LNCAP (cell line): Measurements from ENCODE around the gene MPP7.

ENCODE experiments used
- CTCF ChIP-seq: fragments of 450-650 bp; IDR thresholded peaks from 2 replicates; pipeline ENCODE4 v1.5.1; 2017; ENCODE audit warnings: mild to moderate bottlenecking

Gene MPP7

DNA sequence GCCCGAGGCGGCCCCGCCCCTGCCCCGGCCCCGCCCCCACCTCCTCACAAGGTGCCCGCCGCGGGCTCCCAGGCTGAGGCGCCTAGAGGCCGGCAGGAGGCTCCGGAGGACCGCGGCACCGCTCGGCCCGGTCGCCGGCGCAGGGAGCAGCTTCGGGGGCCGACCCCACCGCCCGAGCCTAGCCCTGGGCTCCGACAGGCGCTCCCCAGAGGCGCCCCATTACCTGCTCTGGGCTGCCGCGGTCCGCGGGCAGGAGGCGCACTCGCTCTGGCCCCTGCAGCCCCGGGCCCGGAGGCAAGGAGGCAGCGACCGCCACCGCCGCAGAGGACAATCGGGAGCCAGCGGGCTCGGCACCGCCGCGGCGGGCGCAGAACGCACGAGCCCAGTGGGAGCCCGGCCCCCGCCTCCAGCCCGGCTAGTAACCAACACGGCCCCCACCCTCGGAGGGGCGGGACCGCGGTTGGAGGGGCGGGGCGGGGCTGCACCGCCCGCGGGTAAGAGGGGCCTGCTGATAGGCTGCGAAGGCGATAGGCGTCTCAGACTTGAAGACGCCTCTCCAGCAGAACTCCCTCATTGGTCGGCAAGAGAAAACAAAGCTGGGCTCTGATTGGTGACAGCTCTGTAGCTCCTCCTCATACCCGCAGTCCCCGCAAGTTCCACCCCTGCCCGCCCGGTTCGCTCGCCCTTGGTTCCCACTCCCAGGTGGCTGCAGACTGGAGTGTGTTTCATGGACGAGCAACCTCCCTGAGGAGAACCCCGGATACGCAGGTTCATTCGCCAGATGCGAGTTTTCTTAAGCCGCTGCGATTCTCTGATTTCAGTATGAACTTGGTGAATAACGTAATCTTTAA is at the start of gene MPP7:
Gene MPP7 (minus strand): TSS at position 427 of the 851 bp plus-strand sequence. CDS start 64,460 bp downstream, outside the sequence.
- peak; percentile 51 for TF ChIP-seq CTCF

- TF ChIP-seq CTCF: no peak
Observed at GRCh38 chr10:28349892-28350291, 47.0 kb upstream of the MPP7 start.

GRCh38 chr10:28343987-28344895 is 41.4 kb upstream of the MPP7 start:
- no peak for TF ChIP-seq CTCF

DNA sequence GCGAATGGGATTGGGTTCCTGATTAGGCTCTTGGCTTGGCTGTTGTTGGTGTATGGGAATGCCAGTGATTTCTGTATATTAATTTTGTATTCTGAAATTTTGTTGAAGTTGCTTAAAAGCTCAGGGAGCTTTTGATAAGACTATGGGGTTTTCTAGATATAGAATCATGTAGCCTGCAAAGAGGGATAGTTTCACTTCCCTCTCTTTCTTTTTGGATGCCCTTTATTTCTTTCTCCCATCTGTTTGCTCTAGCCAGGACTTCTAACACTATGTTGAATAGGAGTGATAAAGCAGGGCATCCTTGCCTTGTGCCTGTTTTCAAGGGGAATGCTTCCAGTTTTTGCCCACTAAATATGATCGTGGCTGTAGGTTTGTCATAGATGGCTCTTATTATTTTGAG is 40.4 kb upstream of the MPP7 start:
- TF ChIP-seq CTCF: no peak

DNA sequence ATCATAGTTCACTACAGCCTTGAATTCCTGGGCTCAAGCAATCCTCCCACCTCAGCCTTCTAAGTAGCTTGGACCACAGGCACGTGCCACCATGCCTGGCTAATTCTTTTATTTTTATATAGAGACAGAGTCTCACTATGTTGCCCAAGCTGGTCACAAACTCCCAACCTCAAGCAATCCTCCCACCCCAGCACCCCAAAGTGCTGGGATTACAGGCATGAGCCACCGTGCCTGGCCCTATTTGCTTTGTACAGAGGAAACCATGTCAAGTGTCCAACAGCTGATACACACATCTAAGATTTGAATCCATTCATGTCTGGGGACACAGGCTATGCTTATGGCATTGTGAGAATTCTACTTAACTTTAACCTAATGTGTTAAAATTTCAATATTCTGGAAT is 29.9 kb upstream of the MPP7 start:
- TF ChIP-seq CTCF: no peak

DNA sequence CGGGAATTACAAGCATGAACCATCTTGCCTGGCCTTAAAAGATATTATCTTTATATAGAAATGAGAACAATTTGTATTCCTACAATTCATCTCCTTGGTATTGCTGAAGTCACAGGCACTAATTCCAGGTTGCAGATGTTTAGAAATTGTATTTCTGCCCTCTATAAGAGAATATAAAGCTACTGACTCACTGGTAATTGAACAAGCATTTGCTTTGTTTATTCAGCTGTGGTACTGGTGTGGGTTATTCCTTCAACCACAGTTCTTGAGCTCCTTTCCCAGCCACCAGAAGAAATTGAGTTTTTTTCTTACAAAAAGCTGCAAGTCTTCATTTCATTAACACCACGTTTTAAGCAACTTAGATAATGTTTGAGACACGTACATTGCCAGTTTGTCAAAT is 29.0 kb upstream of the MPP7 start:
- TF ChIP-seq CTCF: no peak

GRCh38 chr10:28331066-28331465 is 28.2 kb upstream of the MPP7 start:
- TF ChIP-seq CTCF: no peak
